ENCODE data around the gene ADGRL2.

DNA sequence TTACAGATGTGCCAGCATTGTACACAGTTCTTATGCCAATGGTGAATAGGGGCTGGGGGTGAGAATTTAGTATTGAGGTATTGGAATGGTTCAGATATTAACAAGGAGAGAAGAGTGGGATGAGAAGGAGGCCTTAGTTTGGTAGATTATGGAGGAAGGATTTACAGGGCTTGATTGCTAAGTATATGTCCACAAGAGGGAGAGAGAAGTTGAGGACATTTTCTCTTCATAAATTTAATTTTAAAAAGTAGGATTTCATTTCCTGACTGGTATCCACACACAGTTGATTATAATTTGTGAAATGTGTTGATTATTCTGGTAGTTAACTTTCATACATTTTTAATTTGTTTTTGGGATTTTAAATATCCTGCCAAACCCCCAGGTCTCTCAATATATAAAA lies 213.0 kb downstream of the ADGRL2 start:
- TF ChIP-seq, protein P1, sequence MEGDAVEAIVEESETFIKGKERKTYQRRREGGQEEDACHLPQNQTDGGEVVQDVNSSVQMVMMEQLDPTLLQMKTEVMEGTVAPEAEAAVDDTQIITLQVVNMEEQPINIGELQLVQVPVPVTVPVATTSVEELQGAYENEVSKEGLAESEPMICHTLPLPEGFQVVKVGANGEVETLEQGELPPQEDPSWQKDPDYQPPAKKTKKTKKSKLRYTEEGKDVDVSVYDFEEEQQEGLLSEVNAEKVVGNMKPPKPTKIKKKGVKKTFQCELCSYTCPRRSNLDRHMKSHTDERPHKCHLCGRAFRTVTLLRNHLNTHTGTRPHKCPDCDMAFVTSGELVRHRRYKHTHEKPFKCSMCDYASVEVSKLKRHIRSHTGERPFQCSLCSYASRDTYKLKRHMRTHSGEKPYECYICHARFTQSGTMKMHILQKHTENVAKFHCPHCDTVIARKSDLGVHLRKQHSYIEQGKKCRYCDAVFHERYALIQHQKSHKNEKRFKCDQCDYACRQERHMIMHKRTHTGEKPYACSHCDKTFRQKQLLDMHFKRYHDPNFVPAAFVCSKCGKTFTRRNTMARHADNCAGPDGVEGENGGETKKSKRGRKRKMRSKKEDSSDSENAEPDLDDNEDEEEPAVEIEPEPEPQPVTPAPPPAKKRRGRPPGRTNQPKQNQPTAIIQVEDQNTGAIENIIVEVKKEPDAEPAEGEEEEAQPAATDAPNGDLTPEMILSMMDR (IDR thresholded peaks at IDR 0.05; ENCODE audit: low read length), result no peak
- no peak for TF ChIP-seq EZH2phosphoT487 (IDR thresholded peaks at IDR 0.05; ENCODE audit: low read length)

Measured in MM.1S (cell line).